ENCODE data around the gene KCNQ1OT1.

Gene KCNQ1OT1

GRCh38 chr11:2719831-2720590 lies 20.2 kb upstream of the KCNQ1OT1 start:
- no peak for DNase-seq

DNA sequence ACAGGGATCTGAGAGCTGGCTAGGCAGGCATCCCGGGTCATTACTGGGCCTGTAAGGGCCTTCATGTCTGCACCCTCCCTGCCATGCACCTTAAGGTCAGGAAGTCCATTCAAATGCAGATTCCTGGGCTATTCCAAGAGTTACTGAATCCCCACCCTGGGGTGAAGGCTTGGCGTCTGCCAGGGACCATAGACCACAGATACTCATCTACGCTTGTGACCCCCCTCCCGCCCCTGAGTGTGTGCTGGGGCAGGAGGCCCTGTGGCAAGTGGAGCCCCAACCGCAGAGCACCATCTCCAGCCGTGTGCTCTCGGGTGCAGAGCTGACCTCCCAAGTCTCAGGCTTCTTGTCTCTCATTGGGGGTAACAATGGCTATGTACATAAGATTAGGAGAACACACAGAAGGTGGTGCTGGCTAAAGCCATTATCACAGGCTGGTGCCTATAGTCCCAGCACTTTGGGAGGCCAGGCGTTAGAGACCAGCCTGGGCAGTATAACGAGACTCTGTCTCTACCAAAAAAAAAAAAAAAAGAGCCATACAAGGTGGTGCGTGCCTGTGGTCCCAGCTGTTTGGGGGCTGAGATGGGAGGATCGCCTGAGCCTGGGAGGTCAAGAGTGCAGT lies 19.1 kb upstream of the KCNQ1OT1 start:
- no peak for DNase-seq

- DNase-seq, result no peak
These were observed 17.9 kb upstream of the KCNQ1OT1 start for GRCh38 chr11:2717561-2718325.

GRCh38 chr11:2716376-2717095 lies 16.7 kb upstream of the KCNQ1OT1 start:
- no peak for DNase-seq

DNA sequence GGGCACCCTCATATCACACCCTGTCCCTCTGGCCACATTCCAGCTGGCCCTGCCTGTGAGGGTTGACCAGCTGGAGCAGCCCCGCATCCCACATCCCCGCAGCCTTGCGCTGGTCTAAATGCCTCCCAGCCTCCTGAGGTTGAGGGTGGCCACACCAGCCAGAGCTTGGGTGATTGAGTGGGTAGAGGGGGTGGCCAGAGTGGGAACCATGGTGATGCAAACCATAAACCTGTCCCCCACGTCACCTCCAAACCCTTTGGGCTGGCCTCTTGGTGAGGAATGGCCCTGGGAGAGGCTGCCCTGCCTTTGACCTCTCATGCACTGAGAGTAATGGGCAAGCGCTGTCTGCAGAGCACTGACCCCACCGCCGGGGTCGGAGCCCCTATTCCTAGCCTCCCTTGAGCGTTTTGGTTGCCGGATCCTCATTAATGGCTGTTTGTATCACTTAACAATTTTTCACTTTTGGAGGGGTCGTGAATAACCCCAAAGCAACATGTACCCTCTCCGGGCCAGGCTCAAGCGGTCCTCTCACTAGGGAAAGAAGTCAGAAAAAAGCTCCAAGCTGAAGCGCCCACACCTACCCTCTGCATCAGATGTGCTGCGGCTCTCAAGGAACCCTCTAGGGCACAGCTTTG lies 16.0 kb upstream of the KCNQ1OT1 start:
- DNase-seq, result no peak

GRCh38 chr11:2714871-2715270 lies 15.1 kb upstream of the KCNQ1OT1 start:
- no peak for DNase-seq

DNA sequence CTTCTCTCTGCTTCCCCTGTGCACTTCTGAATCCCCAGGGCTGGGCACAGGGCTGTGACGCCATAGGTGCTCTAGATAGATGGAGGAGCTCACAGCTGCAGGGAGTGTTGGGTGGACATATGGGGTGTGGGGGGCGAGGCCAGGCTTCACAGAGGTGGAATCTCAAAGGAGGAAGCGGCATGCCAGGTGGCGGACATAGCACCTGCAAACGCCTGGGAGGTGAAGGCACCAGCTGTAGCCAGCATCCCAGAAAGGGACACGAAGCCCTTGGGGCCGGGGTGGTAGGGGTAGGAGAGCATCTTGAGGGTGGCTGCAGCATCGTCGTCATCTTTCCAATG lies 14.6 kb upstream of the KCNQ1OT1 start:
- DNase-seq, result no peak

- DNase-seq, result no peak
These were observed 14.1 kb upstream of the KCNQ1OT1 start for GRCh38 chr11:2713661-2714462.

DNA sequence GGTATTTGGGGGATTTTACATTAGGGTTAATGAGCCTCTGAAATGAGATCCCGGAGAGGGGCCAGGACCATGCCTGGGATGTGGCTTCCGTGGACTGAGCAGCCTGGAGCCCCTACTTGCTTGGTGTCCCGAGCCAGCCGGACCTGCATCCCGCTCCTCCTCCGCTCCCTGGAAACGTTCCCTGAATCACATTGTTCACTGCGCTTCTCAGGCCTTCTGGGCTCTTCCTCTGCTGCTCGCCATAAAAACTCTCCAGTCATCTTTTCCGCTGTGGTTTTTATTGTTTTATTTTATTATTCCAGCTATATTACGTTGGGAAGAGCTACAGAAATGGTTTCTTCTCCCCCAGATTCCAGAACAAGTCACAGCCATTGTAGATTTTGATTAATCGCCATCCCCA lies 13.3 kb upstream of the KCNQ1OT1 start:
- no peak for DNase-seq

DNA sequence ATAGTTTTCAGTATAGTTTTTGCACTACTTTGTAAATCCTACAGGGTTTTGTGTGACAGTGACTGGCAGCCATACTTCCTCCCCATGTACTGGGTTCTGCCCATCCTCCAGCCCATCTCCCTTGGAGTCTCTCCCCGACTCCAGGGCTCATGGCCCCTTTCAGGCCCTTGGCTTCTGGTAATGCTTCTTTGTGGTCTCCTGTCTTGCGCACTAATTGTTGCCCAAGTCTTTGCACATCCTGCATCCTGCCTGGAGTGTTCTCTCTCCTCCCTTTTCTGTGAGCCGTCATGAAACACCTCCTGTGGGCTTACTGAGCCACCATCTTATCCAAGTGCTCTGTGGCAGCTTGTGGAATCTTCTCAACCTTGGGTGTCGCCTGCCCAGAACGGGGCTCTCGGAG lies 11.4 kb upstream of the KCNQ1OT1 start:
- DNase-seq, result no peak

DNA sequence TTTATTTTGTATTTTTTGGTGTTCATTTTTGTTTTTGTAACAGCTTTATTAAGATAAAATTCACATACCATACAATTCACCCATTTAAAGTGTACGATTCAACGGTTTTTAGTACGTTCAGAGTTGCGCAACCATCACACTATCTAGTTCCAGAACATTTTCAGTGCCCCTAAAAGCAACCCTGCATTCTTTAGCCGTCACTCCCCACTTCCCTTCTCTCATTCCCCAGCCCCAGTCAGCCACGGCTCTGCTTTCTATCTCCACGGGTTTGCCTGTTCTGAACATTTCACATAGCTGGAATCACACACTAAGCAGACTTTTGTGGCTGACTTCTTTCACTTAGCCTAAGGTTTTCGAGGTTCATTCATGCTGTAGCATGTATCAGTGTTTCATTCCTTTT lies 9.6 kb upstream of the KCNQ1OT1 start:
- DNase-seq, result no peak

DNA sequence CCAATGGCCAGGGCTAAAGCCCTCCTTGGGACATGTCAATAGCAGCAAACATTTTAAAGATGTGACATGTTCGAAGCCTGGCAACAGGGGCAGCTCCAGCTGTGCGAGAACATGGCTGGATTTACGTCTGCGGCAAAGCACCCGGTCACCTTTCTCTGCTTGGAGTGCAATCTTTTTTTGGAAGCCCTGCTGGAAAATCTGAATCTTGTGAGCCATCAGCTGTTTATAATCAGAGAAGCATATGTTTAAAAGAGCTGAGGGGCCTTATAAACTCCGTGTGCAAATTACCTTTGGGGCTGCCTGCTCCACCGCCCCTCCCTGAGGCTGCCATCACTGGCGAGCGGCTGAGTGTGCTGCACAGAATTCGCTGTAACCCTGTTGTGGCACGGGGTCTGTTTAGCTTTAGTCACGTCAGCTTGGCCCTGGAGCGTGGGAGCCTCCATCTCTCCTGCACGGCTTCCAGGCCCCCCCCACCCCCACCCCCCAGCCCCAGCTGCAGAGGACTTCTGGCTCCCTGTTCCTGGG lies 9.0 kb upstream of the KCNQ1OT1 start:
- DNase-seq, result no peak

- DNase-seq, result no peak
These were observed 8.4 kb upstream of the KCNQ1OT1 start for GRCh38 chr11:2708151-2708581.

DNA sequence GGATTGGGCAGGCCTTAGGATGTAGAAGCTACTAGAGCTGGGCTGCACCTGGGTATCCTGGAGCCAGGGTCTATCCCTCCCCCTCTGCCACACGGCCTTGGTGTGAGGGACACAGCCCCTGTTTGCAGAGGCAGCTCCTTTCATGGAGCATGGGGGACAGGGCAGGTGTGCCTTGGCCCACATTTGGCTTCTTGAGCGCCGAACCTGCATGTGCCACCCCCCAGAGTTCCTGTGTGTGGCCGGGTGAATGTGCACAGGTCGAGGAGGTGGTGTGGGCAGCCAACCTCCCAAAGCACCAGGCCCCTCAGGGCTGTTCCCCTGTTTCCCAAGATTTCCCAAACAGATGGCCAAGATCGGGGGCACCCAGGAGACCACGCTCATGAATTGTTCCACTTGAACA lies 7.9 kb upstream of the KCNQ1OT1 start:
- no peak for DNase-seq

DNA sequence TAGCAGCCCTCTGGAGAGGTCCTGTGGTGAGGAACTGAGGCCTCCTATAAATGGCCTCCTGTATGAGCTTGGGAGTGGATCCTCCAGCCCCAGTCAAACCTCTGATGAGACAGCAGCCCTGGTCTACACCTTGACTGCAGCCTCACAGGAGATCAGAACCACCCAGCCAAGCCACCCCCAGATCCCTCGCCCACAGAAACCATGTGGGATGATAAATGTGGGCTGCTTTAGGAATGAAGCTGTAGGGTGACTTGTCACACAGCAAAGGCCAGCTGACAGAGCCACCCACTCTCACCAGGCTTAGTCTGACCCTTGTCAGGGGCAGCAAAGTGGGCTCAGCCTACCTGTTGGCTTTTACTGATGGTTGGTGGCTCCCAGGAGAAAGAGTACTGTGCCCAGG lies 6.5 kb upstream of the KCNQ1OT1 start:
- no peak for DNase-seq

GRCh38 chr11:2704896-2705606 lies 5.3 kb upstream of the KCNQ1OT1 start:
- no peak for DNase-seq

GRCh38 chr11:2704356-2704755 lies 4.6 kb upstream of the KCNQ1OT1 start:
- DNase-seq, result no peak

- DNase-seq, result peak; percentile 15
These were observed 3.8 kb upstream of the KCNQ1OT1 start for GRCh38 chr11:2703363-2704141.

DNA sequence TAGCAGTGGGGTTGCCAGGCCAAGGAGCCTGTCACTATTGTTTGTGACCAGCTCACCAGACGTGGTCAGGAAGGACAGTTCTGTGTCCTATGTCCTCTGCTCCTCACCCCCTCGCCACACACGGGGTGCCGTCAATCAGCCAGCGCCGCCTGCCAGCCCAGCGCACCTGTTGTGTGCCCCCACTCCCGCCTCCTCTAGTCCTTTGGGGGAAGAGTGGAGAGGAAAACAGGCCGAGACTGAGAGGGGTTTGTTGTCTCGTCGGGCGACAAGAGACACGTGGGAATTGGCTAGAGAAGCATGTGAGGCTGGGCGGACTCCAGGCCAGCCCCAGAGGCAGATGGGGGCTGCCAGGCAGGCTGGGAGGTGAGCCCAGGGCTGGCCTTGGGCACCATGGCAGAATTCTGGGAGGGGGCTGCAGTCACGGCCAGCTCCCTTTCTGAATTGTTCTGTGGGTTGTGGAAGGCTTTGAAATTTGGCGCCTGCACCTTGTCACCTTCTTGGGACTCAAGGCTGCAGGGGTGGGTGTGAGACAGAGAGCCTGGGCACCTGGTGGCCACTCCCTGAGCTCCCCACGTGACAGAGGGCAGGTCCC lies 3.1 kb upstream of the KCNQ1OT1 start:
- no peak for DNase-seq

- DNase-seq, result no peak
These were observed 2.2 kb upstream of the KCNQ1OT1 start for GRCh38 chr11:2701898-2702434.

Measured in NCI-H2227 treated with DMSO at 0.1 percent for 48 hours (cell line).